Stimulated activated CD8-positive, alpha-beta memory T cell treated with anti-CD3 and anti-CD28 coated beads, Interleukin-4, amount 100 ng/mL, for 4 hours (primary cell): Measurements from ENCODE around the gene ZFTA.
"Not testable (repeated sequence)": the region's sequence is repeated elsewhere in the genome, so short reads cannot be mapped to it uniquely, and the experiment has no call there.

Source experiments
- DNase-seq, 2 donors: peaks; one replicate each; pipeline ENCODE4 v3.0.0-alpha.2; 2020; ENCODE audit warnings: low read depth in 2 of 2, low spot score in 1 of 2

Gene ZFTA

GRCh38 chr11:63779039-63779438, 10.5 kb upstream of the ZFTA start:
- DNase-seq, result no peak

GRCh38 chr11:63775191-63775590, 6.6 kb upstream of the ZFTA start:
- DNase-seq, result no peak

- not testable (repeated sequence) for DNase-seq
These were observed 3.3 kb upstream of the ZFTA start for GRCh38 chr11:63771741-63772318.

GRCh38 chr11:63770763-63771162, 2.2 kb upstream of the ZFTA start:
- DNase-seq, result no peak

GRCh38 chr11:63769714-63770455, 1.3 kb upstream of the ZFTA start:
- no peak for DNase-seq

- peak in 1 of 2 donors; percentile 16 for DNase-seq
These were observed 603 bp upstream of the ZFTA start for GRCh38 chr11:63769042-63769713.

GRCh38 chr11:63767565-63768236, 874 bp downstream of the ZFTA start:
- DNase-seq, result peak in 1 of 2 donors; percentile 2

GRCh38 chr11:63767267-63767564, 1.4 kb downstream of the ZFTA start:
- DNase-seq, result no peak

- no peak for DNase-seq
These were observed 1.9 kb downstream of the ZFTA start for GRCh38 chr11:63766531-63767235.

GRCh38 chr11:63765688-63766241, 2.8 kb downstream of the ZFTA start:
- no peak for DNase-seq

- DNase-seq, result no peak
These were observed 3.6 kb downstream of the ZFTA start for GRCh38 chr11:63764679-63765647.

- no peak for DNase-seq
These were observed 4.3 kb downstream of the ZFTA start for GRCh38 chr11:63764340-63764678.

GRCh38 chr11:63763496-63764339, 4.9 kb downstream of the ZFTA start:
- no peak for DNase-seq

GRCh38 chr11:63762654-63763495, 5.7 kb downstream of the ZFTA start:
- no peak for DNase-seq

- no peak for DNase-seq
These were observed 6.5 kb downstream of the ZFTA start for GRCh38 chr11:63761931-63762653.

GRCh38 chr11:63761188-63761587, 7.4 kb downstream of the ZFTA start:
- DNase-seq, result no peak

- DNase-seq, result no peak
These were observed 8.0 kb downstream of the ZFTA start for GRCh38 chr11:63760487-63761079.
